SK-N-MC (cell line): ENCODE measurements around the gene PLA2G4B.

Experiments
- FOXP2 ChIP-seq: optimal IDR thresholded peaks from 2 replicates; pipeline ENCODE3; 2011; ENCODE audit warnings: mild to moderate bottlenecking, moderate library complexity; ENCODE audit not compliant: insufficient read depth; ENCODE audit errors: extremely low read length, control extremely low read depth
- POLR2AphosphoS5 ChIP-seq: IDR thresholded peaks from 2 replicates; pipeline ENCODE4 v1.6.1; 2012; ENCODE audit warnings: mild to moderate bottlenecking, low read depth, low read length, borderline replicate concordance

DNA sequence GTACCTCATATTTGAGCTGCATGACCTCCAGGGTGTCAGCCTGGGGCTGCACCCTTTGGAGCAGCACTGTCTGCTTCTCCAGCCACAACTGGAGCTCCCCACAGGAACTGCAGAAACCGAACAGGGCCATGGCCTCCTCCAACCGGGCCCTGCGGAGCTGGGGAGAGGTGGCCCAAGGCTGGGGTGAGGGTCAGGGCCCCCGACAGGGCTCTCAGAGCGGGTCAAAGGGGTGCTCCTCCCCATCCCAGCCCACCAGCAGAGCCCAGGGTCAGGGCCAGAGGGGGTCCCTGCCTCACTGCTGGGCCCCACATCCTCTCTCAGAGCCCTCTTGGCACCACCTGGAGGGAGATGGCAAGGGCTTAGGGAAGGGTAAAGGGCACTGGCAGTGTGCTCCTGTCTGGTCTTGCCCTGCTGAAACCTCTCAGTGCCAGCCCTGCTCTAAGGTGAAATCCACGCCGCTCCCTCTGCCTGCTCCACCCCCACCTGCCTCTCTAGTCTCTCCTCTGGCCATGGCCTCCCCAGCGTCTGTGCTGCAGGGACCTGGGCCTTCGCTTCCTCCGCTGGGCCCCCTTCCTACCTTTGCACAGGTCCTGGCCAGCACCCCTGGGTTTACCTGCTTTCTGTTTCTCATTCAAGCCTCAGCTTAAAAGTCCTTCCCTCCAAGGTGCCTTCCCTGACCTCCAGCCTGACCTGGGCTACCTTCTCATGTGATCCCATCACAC, 41.7 kb downstream of the PLA2G4B start:
- TF ChIP-seq POLR2AphosphoS5 (no peak), FOXP2 (no peak)
